ENCODE data around the gene FLRT1. TPM values are rescaled to one million over a fixed set of nuclear protein-coding genes. Genes with fewer than 3 reads are reported as not detected.

The FLRT1 gene, protein sequence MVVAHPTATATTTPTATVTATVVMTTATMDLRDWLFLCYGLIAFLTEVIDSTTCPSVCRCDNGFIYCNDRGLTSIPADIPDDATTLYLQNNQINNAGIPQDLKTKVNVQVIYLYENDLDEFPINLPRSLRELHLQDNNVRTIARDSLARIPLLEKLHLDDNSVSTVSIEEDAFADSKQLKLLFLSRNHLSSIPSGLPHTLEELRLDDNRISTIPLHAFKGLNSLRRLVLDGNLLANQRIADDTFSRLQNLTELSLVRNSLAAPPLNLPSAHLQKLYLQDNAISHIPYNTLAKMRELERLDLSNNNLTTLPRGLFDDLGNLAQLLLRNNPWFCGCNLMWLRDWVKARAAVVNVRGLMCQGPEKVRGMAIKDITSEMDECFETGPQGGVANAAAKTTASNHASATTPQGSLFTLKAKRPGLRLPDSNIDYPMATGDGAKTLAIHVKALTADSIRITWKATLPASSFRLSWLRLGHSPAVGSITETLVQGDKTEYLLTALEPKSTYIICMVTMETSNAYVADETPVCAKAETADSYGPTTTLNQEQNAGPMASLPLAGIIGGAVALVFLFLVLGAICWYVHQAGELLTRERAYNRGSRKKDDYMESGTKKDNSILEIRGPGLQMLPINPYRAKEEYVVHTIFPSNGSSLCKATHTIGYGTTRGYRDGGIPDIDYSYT
- polyA plus RNA-seq (2013, experiment 1 of 2; ENCODE audit: insufficient read length): 2.3 TPM
- polyA plus RNA-seq (2013, experiment 2 of 2; ENCODE audit: insufficient read length): 2.5 TPM

DNA sequence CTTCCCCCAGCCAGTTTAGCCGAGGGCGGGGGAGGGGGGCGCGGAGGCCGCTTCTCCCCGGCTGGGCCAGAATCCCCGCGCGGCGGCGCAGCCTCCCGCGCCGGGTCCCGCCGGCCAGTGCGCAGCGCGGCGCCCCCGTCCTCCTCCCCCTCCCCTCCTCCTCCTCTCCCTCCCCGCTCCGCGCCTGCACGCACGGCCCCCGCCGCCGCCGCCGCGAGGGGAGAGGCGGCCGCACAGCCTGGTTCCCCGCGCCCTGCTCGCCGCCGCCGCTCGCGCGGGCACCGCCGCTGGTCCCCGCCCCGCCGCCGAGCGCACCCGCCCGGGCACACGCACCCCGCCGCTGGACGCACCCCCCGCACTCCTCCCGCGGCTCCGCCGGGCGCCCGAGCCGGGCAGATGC is at the start of gene FLRT1:
FLRT1 (plus strand) TSS at position 356 of the 400 bp plus-strand sequence. CDS start 80,337 bp downstream, outside the sequence.
- no peak for DNase-seq

DNA sequence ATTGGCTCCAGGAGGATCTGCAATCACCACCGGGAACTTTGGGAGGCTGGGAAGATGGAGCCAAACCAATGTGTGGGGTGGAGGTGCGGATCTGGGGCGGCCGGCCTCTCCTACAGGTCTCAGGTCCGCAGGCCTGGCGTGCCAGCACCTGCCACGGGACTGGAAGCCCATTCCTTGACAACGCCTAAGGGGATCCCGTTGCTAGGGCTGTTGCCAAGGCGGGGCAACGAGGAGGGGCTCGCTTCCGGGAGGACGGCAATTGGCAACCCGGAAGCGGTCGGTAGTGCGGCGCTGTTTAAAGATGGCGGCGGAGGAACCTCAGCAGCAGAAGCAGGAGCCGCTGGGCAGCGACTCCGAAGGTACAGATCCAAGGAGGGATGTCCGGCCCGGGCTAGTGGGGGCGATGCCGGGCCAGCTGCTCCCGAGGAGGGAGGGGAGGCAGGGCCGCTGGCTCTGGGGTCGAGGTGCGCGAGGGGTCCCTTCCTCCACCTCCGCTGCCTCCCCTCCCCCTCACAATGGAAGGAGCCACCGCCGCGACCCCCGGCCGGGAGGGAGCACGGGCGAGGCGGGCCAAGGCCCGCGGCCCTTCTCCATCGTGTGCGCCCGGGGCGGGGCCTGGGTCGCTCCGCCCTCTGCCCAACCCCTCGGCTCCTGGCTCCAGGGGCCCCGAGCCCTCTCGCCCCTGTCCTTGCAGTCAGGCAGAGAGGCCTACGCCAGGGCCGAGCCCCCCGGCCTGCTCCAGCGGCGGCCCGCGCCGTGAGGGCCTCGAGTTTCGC is 49.4 kb upstream of the FLRT1 start, which contains the start of gene OTUB1:
OTUB1 (plus strand) TSS at position 283 of the 776 bp plus-strand sequence; CDS start at position 302, 19 bp downstream.
- peak; percentile 88 for DNase-seq

DNA sequence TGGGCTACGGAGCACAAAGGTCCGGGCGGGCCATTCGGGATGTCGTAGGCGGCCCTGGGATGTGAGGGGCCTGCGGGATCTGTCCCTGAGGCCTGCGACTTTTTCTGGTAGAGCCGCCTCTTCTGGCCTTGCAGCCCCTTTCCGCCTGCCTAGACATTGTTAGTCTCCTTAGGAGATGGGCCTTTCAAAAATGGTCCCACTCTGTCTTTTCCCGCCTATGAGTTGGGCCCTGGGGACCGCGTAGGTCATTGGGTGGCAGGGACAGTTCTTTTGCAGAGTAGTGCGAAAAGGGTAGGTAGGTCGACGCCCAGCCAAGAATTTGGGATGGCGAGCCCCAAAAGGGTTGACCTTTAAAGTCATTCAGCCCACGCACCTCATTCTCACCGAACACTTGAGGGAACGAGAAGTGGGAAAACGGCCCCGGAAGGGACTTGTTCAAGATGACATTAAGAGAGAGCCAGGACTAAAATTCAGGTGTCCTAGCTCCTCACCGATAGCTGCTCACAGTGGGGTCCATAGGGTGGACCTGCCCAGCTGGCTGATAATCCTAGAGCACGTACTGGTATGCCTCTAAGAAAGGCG is 48.7 kb upstream of the FLRT1 start:
- no peak for DNase-seq

DNA sequence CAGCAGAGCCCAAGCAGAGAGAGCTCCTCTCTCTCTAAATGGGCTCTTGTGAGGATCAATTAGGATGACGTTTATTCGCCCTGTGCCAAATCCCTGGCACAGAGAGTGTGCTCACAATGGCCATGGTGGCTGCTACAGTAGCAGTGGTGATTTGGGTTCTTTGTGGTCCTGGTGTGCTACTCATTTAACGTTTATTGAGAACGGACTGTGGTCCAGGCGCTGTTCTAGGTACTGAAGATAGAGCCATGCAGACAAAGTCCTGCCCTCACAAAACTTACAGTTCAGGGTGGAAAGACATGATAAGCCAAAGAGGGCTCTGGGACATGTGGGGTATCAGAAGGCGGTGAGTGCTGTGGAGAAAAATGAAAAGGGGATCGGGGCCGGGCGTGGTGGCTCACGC is 44.2 kb upstream of the FLRT1 start:
- no peak for DNase-seq

DNA sequence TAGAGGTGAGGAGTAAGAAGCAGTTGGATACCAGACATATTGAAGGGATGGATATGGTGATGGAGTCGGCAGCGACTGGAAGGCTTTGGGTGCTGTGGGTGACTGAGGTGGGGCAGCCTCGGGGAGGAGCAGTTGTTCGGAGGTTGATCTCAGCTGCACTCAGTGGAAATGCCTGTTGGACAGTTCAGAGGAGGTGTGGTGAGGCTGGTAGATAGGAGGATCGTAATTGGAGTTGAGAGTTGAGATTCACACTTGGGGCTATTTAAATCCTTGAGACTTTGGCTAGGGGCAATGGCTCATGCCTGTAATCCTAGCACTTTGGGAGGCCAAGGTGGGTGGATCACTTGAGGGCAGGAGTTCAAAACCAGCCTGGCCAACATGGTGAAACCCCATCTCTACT is 42.6 kb upstream of the FLRT1 start:
- no peak for DNase-seq

DNA sequence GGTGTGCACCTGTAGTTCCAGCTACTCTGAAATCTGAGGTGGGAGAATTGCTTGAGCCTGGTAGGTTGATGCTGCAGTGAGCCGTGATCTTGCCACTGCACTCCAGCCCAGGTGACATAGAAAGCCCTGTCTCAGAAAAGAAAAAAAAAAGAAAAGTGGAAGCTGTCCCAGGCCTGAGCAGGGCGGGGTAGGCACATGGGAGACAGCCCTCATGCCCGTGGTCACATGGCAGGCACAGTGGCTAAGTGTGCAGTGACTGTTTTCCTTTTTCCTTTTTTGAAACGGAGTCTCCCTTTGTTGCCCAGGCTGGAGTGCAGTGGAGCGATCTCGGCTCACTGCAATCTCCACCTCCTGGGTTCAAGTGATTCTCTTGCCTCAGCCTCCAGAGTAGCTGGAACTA is 41.7 kb upstream of the FLRT1 start:
- no peak for DNase-seq

DNA sequence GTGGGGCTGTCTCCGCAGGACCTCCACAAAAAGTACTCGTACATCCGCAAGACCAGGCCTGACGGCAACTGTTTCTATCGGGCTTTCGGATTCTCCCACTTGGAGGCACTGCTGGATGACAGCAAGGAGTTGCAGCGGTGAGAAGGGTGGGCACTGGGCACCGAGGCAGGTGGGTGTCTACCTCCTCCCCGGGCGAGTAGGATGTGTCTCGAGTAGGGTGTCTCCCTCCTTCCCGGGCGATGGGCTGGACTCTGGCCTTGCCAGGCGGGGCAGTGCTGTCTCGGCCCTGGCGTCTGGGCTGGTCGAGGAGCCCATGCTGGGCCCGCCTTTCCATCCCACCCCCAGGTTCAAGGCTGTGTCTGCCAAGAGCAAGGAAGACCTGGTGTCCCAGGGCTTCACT is 39.2 kb upstream of the FLRT1 start:
- DNase-seq: no peak

DNA sequence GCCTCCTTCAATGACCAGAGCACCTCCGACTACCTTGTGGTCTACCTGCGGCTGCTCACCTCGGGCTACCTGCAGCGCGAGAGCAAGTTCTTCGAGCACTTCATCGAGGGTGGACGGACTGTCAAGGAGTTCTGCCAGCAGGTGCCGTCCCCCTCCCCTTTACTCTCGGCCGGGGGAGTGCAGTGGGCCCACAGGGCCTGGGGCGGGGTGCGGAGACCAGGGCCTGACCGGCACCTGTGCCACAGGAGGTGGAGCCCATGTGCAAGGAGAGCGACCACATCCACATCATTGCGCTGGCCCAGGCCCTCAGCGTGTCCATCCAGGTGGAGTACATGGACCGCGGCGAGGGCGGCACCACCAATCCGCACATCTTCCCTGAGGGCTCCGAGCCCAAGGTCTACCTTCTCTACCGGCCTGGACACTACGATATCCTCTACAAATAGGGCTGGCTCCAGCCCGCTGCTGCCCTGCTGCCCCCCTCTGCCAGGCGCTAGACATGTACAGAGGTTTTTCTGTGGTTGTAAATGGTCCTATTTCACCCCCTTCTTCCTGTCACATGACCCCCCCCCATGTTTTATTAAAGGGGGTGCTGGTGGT is 38.5 kb upstream of the FLRT1 start:
- DNase-seq: no peak

DNA sequence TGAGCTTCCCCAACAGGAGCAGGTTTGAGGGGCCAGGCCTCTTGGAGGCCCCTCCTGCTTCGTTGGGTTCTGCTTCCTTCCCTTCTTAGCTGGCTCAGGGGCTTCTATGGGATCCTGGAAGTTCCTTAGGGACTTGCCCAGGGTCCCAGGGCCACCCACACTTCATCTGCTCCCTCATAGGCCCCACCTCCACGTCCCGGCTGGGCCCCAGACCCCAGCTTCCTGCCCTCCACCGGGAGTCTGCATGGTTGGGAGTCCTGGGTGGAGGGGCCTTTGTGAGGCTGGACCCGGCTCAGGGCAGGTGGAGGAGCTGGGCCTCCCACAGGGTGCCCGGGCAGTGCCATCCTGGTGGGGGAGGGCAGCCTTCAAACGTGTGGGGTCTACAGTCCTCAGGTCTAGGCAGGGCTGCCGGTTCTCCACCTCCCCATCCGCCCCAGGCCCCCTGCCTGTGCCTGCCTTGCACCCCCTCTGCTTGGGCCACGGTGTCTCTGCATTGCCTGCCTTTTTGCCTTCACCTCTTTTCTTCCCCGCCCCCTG is 37.9 kb upstream of the FLRT1 start:
- DNase-seq: no peak

DNA sequence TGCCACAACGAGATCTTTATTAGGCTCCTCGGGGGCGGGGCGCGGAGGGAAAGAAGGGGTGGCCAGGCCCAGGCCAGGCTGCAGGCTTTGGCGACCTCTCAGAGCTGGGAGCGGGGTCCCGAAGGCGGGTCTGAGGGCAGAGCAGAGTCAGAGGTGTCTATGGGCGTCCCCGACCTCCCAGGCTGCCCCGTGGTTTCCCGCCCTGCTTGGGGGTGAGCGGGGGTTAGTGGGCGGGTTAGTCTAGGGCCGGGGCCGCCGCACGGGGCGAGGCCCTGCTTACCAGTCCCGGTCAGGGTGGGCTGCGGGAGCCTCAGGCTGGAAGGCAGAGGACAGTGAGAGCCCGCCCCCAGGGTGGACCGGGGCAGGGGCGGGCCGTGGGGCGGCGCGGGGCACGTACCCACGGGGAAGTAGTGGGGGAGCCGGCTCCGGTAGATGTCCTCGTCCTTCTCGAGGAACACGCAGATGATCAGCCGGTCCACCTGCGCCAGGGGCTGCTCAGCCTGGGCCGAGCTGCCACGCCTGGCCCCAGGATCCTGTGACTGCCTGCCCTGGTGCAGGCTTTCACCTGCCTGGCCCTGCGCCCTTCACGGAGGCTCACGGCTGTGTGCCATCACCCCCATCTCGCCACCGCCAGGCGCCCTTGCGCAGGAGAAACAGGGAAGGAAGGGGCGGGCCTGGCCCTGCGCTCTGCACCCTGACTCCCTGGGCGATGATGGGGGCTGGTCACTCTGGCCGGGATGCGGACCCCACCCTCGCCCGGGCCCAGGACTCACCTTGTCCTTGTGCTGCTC is 37.0 kb upstream of the FLRT1 start:
- no peak for DNase-seq

DNA sequence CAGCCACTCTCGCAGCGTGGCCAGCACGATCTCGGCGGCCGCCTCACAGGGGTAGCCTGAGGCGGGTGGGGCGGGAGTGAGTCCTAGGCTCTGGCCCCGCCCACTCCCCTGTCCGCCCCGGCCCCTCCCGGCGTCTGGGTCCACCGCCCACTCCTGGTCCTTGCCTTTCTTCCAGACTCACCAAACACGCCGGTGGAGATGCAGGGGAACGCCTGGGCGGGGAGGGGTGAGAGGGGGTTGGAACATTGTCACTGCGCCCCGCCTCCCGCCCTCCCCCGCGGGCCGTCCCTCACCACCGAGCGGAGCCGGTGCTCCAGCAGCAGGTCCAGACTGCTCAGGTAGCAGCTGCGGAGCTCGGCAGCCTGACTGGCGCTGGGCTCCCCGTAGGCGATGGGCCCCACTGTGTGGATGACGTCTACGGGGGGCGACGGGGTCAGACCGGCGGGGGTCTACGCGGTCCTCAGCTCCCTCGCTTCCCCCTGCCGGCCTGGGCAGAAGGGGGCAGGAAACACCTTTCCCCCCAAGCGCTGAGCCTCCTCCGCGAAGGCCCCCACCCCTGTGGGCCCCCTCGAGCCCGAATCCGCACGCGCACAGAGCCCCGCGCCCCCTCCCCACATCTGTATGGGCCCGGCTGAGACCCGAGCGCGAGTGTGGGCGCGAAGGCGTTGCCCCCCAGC is 36.2 kb upstream of the FLRT1 start:
- DNase-seq: peak; percentile 37

DNA sequence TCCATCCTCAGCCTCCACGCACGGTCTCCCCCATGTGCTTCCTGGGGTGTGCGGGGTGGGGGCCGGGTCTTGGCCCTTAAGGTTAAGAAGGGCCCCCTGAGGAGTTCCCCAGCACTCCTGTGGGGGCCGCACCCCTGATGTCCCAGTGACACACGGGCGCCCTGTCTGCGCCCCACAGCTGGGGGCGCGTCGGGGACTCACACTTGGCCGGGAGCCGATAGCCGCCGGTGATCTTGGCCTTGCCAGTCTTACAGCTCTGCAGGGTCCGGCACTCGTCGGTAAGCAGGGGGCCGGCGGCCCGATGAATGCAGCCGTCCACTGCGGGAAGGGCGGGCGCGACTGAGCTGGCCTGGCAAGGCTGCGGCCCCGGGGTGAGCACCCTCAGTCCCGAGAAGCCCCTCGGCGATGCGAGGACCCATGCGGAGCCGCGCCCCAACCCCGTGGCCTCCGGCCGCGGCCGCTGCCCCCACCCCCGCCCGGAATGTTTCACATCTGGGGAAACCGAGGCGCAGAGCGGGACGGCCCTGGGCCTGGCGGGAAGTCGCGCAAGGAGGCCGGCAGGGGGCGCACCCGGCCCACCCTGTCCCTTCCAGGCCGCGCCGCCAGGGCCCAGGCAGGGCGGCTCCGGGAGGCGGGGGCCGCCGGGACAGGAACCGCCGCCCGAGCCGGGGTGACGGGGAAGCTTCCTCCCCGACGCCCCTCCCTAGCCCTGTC is 35.5 kb upstream of the FLRT1 start:
- peak; percentile 78 for DNase-seq

DNA sequence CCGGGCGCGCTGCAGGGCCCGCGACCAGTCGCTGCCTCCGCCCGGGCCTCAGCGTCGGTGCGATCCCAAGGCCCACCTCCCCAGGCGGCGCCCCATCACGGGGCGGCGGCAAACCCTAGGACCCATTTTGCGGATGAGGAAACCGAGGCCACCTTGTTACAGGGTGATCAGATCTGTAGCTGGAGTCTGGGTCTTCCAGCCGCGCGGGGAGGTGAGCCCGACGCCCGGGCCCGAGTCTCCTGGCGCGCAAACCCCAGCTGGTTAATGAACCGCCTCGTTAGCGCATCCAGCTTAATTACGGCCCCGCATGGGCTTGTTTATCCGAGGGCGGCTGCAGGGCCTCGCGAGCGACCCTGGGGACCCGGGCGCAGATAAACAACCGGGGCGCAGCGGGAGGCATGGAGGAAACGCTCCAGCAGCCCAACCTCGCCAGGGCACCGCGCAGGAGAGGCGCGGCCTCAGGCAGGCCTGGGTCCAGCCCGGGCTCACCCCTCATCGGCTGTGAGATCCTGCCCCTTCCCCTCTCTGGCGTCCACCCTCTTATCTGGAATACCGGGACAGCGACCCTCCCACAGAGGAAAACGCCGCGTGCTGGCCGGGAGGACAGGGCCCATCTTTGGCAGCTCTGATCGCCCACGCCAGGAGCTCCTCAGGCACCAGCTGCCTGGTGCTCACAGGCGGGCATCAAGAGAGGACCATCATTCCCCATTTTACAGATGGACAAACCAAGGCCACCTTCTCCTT is 34.8 kb upstream of the FLRT1 start:
- DNase-seq: no peak

DNA sequence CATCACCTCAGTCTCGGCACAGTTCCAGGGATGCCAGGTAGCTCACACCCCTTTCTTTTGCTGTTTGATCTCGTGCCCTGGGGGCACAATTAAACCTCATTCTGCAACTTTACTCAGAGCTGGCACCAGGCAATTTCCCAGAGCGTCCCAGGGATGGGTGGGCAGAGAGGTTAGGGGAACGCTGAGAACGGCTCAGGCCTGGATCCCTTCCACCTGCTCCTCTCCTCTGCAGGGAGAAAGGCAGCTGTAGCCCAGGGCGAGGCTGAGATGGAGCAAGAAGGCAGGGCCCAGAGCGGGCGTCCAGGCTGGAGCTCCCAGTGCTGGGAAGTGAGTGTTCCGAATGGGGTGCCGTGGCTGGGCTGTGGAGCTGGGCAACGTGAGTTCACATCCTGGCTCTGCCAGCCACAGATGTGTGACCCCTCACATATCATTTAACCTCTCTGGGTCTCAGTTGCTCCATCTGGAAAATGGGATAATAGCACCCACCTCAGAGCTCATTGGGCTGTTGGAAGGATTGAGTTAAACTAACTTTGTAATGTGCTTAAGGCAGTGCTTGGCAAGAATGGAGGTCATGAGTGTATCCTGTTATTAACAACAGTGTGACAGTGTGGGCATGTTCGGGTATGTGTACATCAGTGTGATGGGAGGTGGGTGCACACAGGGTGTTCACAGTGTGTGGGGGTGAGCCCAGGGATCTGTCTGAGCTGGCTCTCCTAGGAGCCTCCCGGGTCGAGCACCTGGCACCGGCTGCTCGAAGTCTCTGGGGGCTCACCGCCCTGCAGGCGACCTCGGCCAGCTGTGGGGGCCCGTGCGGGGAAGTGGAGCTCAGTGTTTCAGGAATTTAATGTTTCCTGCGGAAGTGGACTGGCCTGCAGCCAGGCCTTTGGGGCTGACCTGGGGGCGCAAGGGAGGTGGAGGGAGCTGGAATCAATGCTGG is 34.0 kb upstream of the FLRT1 start:
- DNase-seq: peak; percentile 19

DNA sequence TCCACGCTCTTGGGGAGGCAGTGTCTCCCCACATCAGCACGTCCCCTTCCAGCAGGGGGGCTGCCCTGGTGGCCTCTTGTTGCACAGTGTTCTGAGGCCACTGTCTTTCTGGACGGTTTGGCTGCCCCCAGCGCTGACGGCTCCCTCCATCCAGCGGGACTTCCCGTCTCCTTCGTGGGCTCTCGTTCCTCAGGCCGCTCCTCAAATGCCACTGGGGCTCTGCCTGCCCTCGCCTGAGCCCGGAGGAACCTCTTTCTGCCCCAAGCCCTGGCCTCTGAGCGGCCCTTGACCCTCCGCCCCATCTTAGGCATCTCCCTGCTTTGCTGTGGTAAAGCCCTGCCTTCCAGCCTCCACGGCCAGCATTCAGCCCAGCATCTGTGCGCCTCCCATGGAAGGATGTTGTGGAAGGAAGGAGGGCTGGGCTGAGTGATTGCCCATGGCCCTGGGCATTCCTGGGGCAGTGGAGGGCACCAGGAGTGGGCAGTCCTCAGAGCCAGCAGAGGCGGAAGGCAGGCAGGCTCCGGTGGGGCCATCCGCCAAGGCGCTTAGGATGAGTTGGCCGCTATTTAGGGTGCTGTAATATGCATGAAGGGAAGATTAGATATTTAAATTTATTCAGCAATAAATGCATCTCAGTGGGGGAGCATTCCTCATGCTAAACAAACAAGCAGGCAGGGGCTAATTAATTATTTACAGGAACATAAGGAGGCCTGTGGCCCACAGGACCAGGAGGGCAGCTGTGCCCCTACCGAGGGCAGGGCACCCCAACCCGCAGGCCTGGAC is 31.7 kb upstream of the FLRT1 start:
- DNase-seq: no peak

DNA sequence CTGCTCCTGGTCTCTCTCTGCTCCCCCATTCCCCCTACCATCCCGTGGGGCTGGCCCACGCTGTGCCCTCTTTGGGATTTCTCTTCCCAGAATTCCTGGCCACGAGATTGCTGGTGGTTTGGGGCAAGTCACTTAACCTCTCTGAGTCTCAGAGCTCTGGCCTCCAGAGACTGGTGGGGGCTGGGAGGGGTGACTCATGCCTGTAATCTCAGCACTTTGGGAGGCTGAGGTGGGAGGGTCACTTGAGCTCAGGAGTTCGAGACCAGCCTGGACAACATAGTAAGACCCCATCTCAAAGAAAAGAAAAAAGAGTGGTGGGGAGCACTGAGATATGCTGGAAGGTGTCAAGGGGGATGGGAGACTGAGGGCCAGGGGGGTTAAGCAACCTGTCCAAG is 31.1 kb upstream of the FLRT1 start:
- DNase-seq: peak; percentile 25

DNA sequence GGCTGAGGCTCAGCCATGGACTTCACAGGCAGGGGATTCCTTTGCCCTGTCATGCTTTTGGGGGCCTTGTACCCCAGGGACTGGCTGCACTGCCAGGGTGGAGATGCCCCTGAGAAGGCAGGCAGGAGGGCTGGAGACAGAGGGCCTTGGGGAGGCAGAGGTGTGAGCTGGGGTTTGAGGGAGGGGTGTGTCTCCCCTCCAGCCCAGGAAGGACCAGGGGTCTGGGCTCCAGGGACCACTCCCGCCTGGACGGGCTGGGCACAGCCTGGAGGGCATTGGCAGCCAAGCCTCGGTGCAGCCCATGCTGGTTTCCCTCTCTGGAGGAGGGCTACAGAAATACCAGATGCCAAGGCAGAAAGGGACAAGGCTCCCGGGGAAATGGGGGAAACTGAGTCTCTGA is 30.0 kb upstream of the FLRT1 start:
- DNase-seq: no peak

Measured in fibroblast of skin of scalp (primary cell).